Hepatocyte (in vitro differentiated cells): Measurements from ENCODE around the gene PRKG1. TPM values are rescaled to one million over a fixed set of nuclear protein-coding genes. Genes with fewer than 3 reads are reported as not detected.
A peak's percentile ranks its signal among the peaks of the same experiment; 100 is the strongest.

Source experiments
- DNase-seq: peaks from one replicate; pipeline ENCODE4 v3.0.0-alpha.2; 2016; ENCODE audit warnings: low spot score
- H2AFZ ChIP-seq: fragments of 200-600 bp; sonication (generic); 2 replicates; pipeline ENCODE4 v1.6.0; 2016; ENCODE audit warnings: antibody characterized with exemption, mild to moderate bottlenecking
- H3K27ac ChIP-seq: fragments of 200-600 bp; sonication (generic); 2 replicates; pipeline ENCODE4 v1.5.1; 2016; ENCODE audit warnings: mild to moderate bottlenecking
- H3K27me3 ChIP-seq: fragments of 200-600 bp; sonication (generic); 2 replicates; pipeline ENCODE4 v1.6.1; 2016
- H3K36me3 ChIP-seq: fragments of 200-600 bp; sonication (generic); replicated peaks from 2 replicates; pipeline ENCODE4 v1.5.1; 2016; ENCODE audit warnings: low read depth; ENCODE audit not compliant: insufficient read depth
- H3K4me1 ChIP-seq: fragments of 200-600 bp; sonication (generic); 2 replicates; pipeline ENCODE4 v1.5.1; 2016; ENCODE audit warnings: mild to moderate bottlenecking, moderate library complexity; ENCODE audit not compliant: insufficient read depth
- H3K4me2 ChIP-seq: fragments of 200-600 bp; sonication (generic); 2 replicates; pipeline ENCODE4 v1.6.0; 2016
- H3K4me3 ChIP-seq: fragments of 200-600 bp; sonication (generic); 2 replicates; pipeline ENCODE4 v1.5.1; 2016; ENCODE audit warnings: mild to moderate bottlenecking
- H3K79me2 ChIP-seq: fragments of 200-600 bp; sonication (generic); 2 replicates; pipeline ENCODE4 v1.6.0; 2017; ENCODE audit warnings: mild to moderate bottlenecking
- H3K9me2 ChIP-seq: fragments of 200-600 bp; sonication (generic); replicated peaks from 2 replicates; pipeline ENCODE4 v1.6.0; 2017; ENCODE audit warnings: mild to moderate bottlenecking; ENCODE audit not compliant: insufficient read depth
- H3K9me3 ChIP-seq: fragments of 200-600 bp; sonication (generic); 2 replicates; pipeline ENCODE4 v1.5.1; 2016; ENCODE audit warnings: low read depth, mild to moderate bottlenecking
- H4K20me1 ChIP-seq: fragments of 200-600 bp; sonication (generic); 2 replicates; pipeline ENCODE4 v1.6.0; 2016; ENCODE audit warnings: mild to moderate bottlenecking; ENCODE audit not compliant: insufficient read depth, poor library complexity, severe bottlenecking
- EZH2 ChIP-seq: fragments of 200-600 bp; sonication (generic); IDR thresholded peaks from 2 replicates; pipeline ENCODE4 v1.6.1; 2016; ENCODE audit warnings: antibody characterized with exemption, mild to moderate bottlenecking, borderline replicate concordance
- EZH2phosphoT487 ChIP-seq: fragments of 200-600 bp; sonication (generic); IDR thresholded peaks from one replicate; pipeline ENCODE4 v1.6.1; 2018; ENCODE audit warnings: antibody characterized with exemption, mild to moderate bottlenecking, low read depth, moderate library complexity; ENCODE audit not compliant: unreplicated experiment, severe bottlenecking
- WGBS: methylation state at CpG from one replicate; pipeline ENCODE4 v1.1.6; 2016; ENCODE audit warnings: low lambda C conversion rate; ENCODE audit errors: missing lambda C conversion rate; 5-methylcytosine and 5-hydroxymethylcytosine counted together
- polyA plus RNA-seq: library from polyadenylated mRNA; unstranded; fragments of >200 nt; fragmentation: Nextera tagmentation; extraction: Ambion mirVana; gene quantifications from 2 replicates; pipeline ENCODE4 v1.2.1, GENCODE V29; 2016
- total RNA-seq: library from RNA; depleted of rRNA; stranded (reverse); fragments of >200 nt; gene quantifications from 2 replicates; pipeline ENCODE4 v1.2.3, GENCODE V29; 2014
- TF ChIP-seq, protein P1 (sequence below): fragments of 200-600 bp; sonication (generic); IDR thresholded peaks from 2 replicates; pipeline ENCODE4 v1.5.1; 2016; ENCODE audit warnings: antibody characterized with exemption, mild to moderate bottlenecking; ENCODE audit not compliant: poor library complexity

Gene PRKG1
- total and polyA plus RNA-seq, 2 experiments from 2014 or later: 4.0 to 8.1 TPM

DNA sequence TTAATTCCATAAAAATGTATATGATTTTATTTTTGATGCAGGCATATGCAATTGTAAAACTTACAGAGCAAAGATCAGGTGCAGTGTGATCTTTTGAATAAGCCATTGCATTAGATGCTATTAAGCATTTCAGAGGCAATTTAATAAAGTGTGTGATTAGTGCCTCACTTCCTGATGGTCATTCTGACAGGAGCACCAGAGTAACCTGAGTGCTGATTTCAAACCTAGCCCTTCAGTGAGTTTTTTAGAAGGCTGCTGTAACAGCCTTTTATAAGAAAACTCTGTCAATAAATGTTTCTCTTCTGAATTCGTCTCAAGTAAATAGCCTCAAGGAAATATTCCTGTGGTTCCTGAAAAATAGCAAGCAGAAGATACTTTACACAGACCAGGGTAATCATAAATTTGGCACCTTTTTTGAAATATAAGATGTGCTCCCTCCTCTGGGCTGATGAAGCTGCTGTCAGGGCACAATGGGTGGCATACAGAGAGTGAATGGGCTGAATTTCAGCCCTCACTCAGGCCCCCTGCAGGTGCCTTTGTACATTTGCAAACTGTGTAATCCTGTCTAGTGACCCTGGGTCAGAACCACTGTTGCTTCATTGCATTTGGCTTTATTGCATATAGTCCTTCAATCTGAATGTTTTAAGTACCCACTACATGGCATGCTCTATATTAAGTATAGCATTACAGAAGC lies 818.8 kb downstream of the PRKG1 start:
- Histone ChIP-seq H2AFZ (no peak overlapping the region), H3K36me3 (no peaks in the 10 kb centered on the region), H4K20me1 (no peaks in the 10 kb centered on the region), H3K27me3 (no peaks in the 10 kb centered on the region), H3K4me3 (no peak overlapping the region), H3K4me2 (no peak overlapping the region), H3K9me3 (no peaks in the 10 kb centered on the region), H3K27ac (no peak overlapping the region), H3K79me2 (no peaks in the 10 kb centered on the region), H3K9me2 (no peaks in the 10 kb centered on the region), H3K4me1 (no peaks in the 10 kb centered on the region)
- DNase-seq: no peak
- TF ChIP-seq, protein P1, sequence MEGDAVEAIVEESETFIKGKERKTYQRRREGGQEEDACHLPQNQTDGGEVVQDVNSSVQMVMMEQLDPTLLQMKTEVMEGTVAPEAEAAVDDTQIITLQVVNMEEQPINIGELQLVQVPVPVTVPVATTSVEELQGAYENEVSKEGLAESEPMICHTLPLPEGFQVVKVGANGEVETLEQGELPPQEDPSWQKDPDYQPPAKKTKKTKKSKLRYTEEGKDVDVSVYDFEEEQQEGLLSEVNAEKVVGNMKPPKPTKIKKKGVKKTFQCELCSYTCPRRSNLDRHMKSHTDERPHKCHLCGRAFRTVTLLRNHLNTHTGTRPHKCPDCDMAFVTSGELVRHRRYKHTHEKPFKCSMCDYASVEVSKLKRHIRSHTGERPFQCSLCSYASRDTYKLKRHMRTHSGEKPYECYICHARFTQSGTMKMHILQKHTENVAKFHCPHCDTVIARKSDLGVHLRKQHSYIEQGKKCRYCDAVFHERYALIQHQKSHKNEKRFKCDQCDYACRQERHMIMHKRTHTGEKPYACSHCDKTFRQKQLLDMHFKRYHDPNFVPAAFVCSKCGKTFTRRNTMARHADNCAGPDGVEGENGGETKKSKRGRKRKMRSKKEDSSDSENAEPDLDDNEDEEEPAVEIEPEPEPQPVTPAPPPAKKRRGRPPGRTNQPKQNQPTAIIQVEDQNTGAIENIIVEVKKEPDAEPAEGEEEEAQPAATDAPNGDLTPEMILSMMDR: no peak
- no peak for TF ChIP-seq EZH2phosphoT487
- 58% methylated on average over 1 of the region's 1 CpG for WGBS

DNA sequence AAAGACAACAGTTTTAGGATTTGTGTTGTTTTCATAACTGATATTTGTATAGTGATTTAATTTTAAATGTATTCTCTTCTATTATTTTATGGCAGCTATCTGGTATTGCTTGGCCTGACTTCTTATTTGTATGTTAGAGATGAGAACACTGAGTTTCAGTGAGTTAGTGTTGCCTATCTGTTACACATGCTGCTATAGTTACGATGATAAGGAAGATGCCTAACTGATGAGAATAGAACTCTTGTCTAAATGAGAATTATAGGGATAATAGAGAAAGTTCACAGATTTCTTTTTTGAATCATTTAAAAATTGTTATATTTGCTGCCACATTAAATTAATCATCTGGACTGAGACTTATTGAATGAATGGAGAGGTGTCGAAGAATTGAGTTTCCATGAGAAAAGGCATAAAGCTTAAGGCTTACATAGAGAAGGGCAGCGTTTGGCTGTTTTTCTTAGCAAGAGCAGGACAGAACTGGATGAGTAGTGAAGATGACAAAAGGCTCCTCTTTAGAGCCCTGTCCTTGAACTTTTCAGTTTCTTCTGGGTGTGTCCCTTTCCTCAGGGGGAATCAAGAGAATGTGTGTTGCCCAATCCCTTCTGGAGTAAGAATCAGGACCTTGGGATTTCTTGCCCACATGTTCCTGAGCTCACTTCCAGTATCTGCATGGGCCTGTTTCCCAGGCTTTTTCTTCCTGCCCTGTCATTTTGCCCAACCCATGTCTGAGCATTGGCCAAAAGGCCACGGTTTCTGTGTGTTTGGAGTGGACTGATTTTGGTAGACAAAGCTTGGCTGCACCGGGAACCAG lies 820.7 kb downstream of the PRKG1 start:
- H4K20me1 ChIP-seq: no peaks in the 10 kb centered on the region
- TF ChIP-seq, protein P1: no peak
- TF ChIP-seq EZH2phosphoT487: no peak
- no peak for TF ChIP-seq EZH2
- WGBS: 90% methylated on average over 5 of the region's 5 CpGs
- no peak overlapping the region for H3K4me3 ChIP-seq
- peak overlapping the region; percentile 75 for H3K27ac ChIP-seq
- no peaks in the 10 kb centered on the region for H3K36me3 ChIP-seq
- H3K4me1 ChIP-seq: no peaks in the 10 kb centered on the region
- no peaks in the 10 kb centered on the region for H3K79me2 ChIP-seq
- peak; percentile 22 for DNase-seq
- H3K9me2 ChIP-seq: no peaks in the 10 kb centered on the region
- H3K9me3 ChIP-seq: no peaks in the 10 kb centered on the region
- no peak overlapping the region for H3K4me2 ChIP-seq
- no peak overlapping the region for H2AFZ ChIP-seq
- no peaks in the 10 kb centered on the region for H3K27me3 ChIP-seq

- Histone ChIP-seq H2AFZ (no peak overlapping the region), H3K27ac (no peak overlapping the region), H3K4me2 (no peak overlapping the region), H3K9me3 (no peaks in the 10 kb centered on the region), H3K4me3 (no peak overlapping the region), H3K9me2 (no peaks in the 10 kb centered on the region), H3K4me1 (no peaks in the 10 kb centered on the region), H4K20me1 (no peaks in the 10 kb centered on the region), H3K27me3 (no peaks in the 10 kb centered on the region), H3K79me2 (no peaks in the 10 kb centered on the region), H3K36me3 (no peaks in the 10 kb centered on the region)
- 55% methylated on average over 1 of the region's 1 CpG for WGBS
- TF ChIP-seq EZH2phosphoT487: no peak
- TF ChIP-seq, protein P1: no peak
- TF ChIP-seq EZH2: no peak
- no peak for DNase-seq
Observed at GRCh38 chr10:51896849-51897248, 822.6 kb downstream of the PRKG1 start.
